NK-92 (cell line): ENCODE results near the gene FBXO46.
"Not testable (repeated sequence)": the region's sequence is repeated elsewhere in the genome, so short reads cannot be mapped to it uniquely, and the experiment has no call there.

Experiments
- DNase-seq: peaks from one replicate; lab custom pipeline; 2025; ENCODE audit not compliant: unreplicated experiment; lab: John Stamatoyannopoulos, UW

FBXO46 gene

GRCh38 chr19:45687599-45687998 lies 43.1 kb downstream of the FBXO46 start:
- no peak for DNase-seq

GRCh38 chr19:45685045-45685444 lies 45.7 kb downstream of the FBXO46 start:
- DNase-seq = not testable (repeated sequence)

- DNase-seq = no peak
Measured at GRCh38 chr19:45682908-45683307, 47.8 kb downstream of the FBXO46 start.

- no peak for DNase-seq
Measured at GRCh38 chr19:45682117-45682516, 48.6 kb downstream of the FBXO46 start.

- no peak for DNase-seq
Measured at GRCh38 chr19:45681391-45682015, 49.2 kb downstream of the FBXO46 start.

- DNase-seq = no peak
Measured at GRCh38 chr19:45677351-45678230, 53.1 kb downstream of the FBXO46 start.

GRCh38 chr19:45676851-45677263 lies 53.8 kb downstream of the FBXO46 start:
- no peak for DNase-seq

GRCh38 chr19:45674946-45675345 lies 55.8 kb downstream of the FBXO46 start:
- no peak for DNase-seq

- no peak for DNase-seq
Measured at GRCh38 chr19:45670670-45671453, 59.8 kb downstream of the FBXO46 start.

GRCh38 chr19:45668342-45668871 lies 62.3 kb downstream of the FBXO46 start:
- no peak for DNase-seq

- DNase-seq = no peak
Measured at GRCh38 chr19:45667620-45668341, 62.9 kb downstream of the FBXO46 start, which contains the start of gene GIPR. TSS of gene GIPR (plus strand) at chr19:45668221. CDS start at chr19:45669521, 1,300 bp downstream.

- no peak for DNase-seq
Measured at GRCh38 chr19:45664575-45664974, 66.1 kb downstream of the FBXO46 start.

GRCh38 chr19:45663800-45664199 lies 66.9 kb downstream of the FBXO46 start:
- no peak for DNase-seq

- no peak for DNase-seq
Measured at GRCh38 chr19:45660636-45661035, 70.1 kb downstream of the FBXO46 start.
